ENCODE measurements around the gene NISCH. TPM values are rescaled to one million over a fixed set of nuclear protein-coding genes. Genes with fewer than 3 reads are reported as not detected.

Gene NISCH
- total and polyA plus RNA-seq, 2 donors, result 27.6 to 62.3 TPM

- peaks cover 0 to 4% of the 10 kb centered on the region in 2 donors for H3K4me1 ChIP-seq (ENCODE audit: control insufficient read depth in 2 of 2, insufficient read depth in 2 of 2, low read length in 2 of 2)
- H3K36me3 ChIP-seq (ENCODE audit: control insufficient read depth in 2 of 2, insufficient read depth in 2 of 2, low read length in 1 of 2), result peaks cover 95% of the 10 kb centered on the region in 2 donors
- 99% methylated on average over 16 of the region's 16 CpGs for WGBS
- no peaks in the 10 kb centered on the region for H3K27me3 ChIP-seq (ENCODE audit: control insufficient read depth in 2 of 2, insufficient read depth in 1 of 2, low read length in 1 of 2)
- H3K9me3 ChIP-seq (ENCODE audit: control insufficient read depth in 2 of 2, insufficient read depth in 1 of 2, low read length in 1 of 2), result no peaks in the 10 kb centered on the region
- no peak overlapping the region for H3K4me3 ChIP-seq (ENCODE audit: low read length in 2 of 2)
- no peak for DNase-seq (ENCODE audit: low read depth in 6 of 9, low spot score in 9 of 9)
- no peak overlapping the region for H3K27ac ChIP-seq (ENCODE audit: low read depth in 1 of 2, low read length in 1 of 2)
Measured at GRCh38 chr3:52477076-52477795, 21.8 kb downstream of the NISCH start.

DNA sequence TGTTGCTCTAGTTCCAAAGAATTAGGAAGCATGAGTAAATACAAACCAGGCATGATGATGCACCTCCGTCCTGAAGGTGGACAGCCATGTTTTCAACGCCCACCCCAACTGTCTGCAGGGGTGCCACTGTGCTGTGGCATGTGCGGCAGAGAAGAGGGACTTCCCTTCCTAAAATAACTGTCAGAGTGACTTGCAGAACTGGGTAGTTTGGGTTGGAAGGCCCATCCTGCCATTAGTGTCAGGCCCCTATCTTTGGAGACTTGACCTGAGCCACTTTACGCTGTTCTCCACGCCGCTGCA, 22.3 kb downstream of the NISCH start:
- Histone ChIP-seq H3K4me3 (ENCODE audit: low read length in 2 of 2) (no peak overlapping the region), H3K4me1 (ENCODE audit: control insufficient read depth in 2 of 2, insufficient read depth in 2 of 2, low read length in 2 of 2) (peaks cover 0 to 4% of the 10 kb centered on the region in 2 donors), H3K9me3 (ENCODE audit: control insufficient read depth in 2 of 2, insufficient read depth in 1 of 2, low read length in 1 of 2) (no peaks in the 10 kb centered on the region), H3K27me3 (ENCODE audit: control insufficient read depth in 2 of 2, insufficient read depth in 1 of 2, low read length in 1 of 2) (no peaks in the 10 kb centered on the region), H3K27ac (ENCODE audit: low read depth in 1 of 2, low read length in 1 of 2) (no peak overlapping the region), H3K36me3 (ENCODE audit: control insufficient read depth in 2 of 2, insufficient read depth in 2 of 2, low read length in 1 of 2) (peaks cover 95% of the 10 kb centered on the region in 2 donors)
- WGBS, result 98% methylated on average over 6 of the region's 6 CpGs
- no peak for DNase-seq (ENCODE audit: low read depth in 6 of 9, low spot score in 9 of 9)

DNA sequence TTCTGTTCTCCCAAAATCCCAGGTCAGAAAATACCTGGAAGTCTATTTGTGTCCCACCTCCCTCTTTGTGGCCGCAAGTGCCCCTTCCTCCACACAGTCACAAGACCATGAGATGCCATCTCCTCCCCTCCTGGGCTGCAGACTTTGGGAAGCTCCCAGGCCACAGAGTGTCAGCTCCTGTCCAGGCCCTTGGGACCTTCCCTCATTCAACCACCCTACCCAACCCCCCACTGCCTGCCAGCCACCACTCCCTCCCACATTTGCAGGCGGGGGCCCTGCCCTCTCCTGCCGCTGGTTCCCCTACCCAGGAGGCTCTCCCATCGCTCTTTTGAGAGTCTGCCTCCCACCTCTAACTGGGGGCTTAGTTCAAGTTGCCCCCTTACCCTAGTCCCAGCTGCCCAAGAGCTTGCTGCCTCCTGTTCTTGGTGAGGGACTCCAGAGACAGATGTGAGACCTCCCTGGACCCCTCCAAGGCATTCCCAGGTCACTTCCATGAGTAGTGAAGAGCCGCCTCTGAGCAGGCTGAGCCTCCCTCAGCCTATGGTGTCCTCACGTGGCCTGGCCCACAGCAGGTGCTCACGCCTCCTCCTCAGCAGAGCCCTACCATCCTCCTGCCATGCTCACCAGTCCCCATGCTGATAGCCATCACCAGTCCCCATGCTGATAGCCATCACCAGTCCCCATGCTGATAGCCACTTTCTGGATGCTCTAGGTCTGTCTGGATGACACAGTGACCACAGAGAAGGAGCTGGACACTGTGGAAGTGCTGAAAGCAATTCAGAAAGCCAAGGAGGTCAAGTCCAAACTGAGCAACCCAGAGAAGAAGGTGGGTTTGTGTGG, 23.9 kb downstream of the NISCH start:
- DNase-seq (ENCODE audit: low read depth in 6 of 9, low spot score in 9 of 9), result no peak
- H3K27me3 ChIP-seq (ENCODE audit: control insufficient read depth in 2 of 2, insufficient read depth in 1 of 2, low read length in 1 of 2), result no peaks in the 10 kb centered on the region
- over 99% methylated on average over 7 of the region's 7 CpGs for WGBS
- H3K36me3 ChIP-seq (ENCODE audit: control insufficient read depth in 2 of 2, insufficient read depth in 2 of 2, low read length in 1 of 2), result peaks cover 87 to 91% of the 10 kb centered on the region in 2 donors
- no peak overlapping the region for H3K27ac ChIP-seq (ENCODE audit: low read depth in 1 of 2, low read length in 1 of 2)
- H3K4me1 ChIP-seq (ENCODE audit: control insufficient read depth in 2 of 2, insufficient read depth in 2 of 2, low read length in 2 of 2), result peaks cover 0 to 3% of the 10 kb centered on the region in 2 donors
- no peaks in the 10 kb centered on the region for H3K9me3 ChIP-seq (ENCODE audit: control insufficient read depth in 2 of 2, insufficient read depth in 1 of 2, low read length in 1 of 2)
- H3K4me3 ChIP-seq (ENCODE audit: low read length in 2 of 2), result no peak overlapping the region

GRCh38 chr3:52479877-52480575, 24.6 kb downstream of the NISCH start:
- no peak for DNase-seq (ENCODE audit: low read depth in 6 of 9, low spot score in 9 of 9)
- Histone ChIP-seq H3K4me1 (ENCODE audit: control insufficient read depth in 2 of 2, insufficient read depth in 2 of 2, low read length in 2 of 2) (peaks cover 0 to 3% of the 10 kb centered on the region in 2 donors), H3K27ac (ENCODE audit: low read depth in 1 of 2, low read length in 1 of 2) (no peak overlapping the region), H3K27me3 (ENCODE audit: control insufficient read depth in 2 of 2, insufficient read depth in 1 of 2, low read length in 1 of 2) (no peaks in the 10 kb centered on the region), H3K4me3 (ENCODE audit: low read length in 2 of 2) (no peak overlapping the region), H3K9me3 (ENCODE audit: control insufficient read depth in 2 of 2, insufficient read depth in 1 of 2, low read length in 1 of 2) (no peaks in the 10 kb centered on the region), H3K36me3 (ENCODE audit: control insufficient read depth in 2 of 2, insufficient read depth in 2 of 2, low read length in 1 of 2) (peaks cover 89 to 90% of the 10 kb centered on the region in 2 donors)
- WGBS, result 97% methylated on average over 16 of the region's 16 CpGs

DNA sequence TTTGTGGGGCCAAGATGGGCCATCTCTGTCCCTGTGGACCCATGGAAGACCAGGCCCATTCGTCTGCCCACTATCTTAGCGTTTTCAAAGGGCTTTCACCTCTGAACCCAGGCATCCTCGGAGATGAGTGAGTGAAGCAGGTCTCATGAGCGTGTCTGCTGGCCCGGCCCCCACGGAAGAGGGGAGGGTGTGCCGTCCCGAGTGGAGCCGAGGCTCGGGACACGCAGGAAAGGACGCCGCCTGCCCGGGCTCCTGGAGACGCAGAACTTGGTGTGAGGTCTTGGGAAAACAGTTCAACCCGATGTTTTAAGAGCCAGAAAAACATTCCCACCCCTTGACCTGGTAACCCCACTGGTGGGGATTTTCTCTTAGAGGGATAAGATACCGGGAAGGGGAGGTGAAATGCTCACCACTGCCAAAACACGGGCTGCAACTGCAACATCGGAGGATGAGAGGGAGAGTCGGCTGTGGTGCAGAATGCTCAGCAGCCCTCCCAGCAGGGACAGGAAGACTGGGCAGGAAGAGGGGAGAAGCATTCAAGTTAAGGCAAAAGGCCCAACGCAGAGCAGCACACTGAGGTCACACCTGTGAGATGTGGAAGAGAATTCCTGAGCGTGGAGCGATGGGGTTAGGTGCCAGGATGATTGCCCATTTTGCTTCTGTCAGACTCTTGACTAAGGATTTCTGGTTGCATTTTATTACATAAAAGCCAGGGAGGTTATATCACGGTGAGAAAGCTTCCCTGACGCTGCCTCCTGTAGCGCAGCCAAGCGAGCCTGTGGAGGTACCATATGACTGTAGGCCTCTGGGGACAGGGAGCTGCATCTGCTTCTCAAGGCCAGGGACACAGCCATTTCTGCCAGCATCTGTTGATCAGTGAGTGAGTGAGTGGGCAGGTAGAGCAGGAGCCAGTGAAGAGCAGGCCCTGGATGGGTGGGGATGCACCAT, 25.6 kb downstream of the NISCH start:
- no peak overlapping the region for H3K27ac ChIP-seq (ENCODE audit: low read depth in 1 of 2, low read length in 1 of 2)
- H3K4me3 ChIP-seq (ENCODE audit: low read length in 2 of 2), result no peak overlapping the region
- peaks cover 88 to 90% of the 10 kb centered on the region in 2 donors for H3K36me3 ChIP-seq (ENCODE audit: control insufficient read depth in 2 of 2, insufficient read depth in 2 of 2, low read length in 1 of 2)
- H3K27me3 ChIP-seq (ENCODE audit: control insufficient read depth in 2 of 2, insufficient read depth in 1 of 2, low read length in 1 of 2), result no peaks in the 10 kb centered on the region
- no peak for DNase-seq (ENCODE audit: low read depth in 6 of 9, low spot score in 9 of 9)
- H3K4me1 ChIP-seq (ENCODE audit: control insufficient read depth in 2 of 2, insufficient read depth in 2 of 2, low read length in 2 of 2), result peaks cover 0 to 3% of the 10 kb centered on the region in 2 donors
- no peaks in the 10 kb centered on the region for H3K9me3 ChIP-seq (ENCODE audit: control insufficient read depth in 2 of 2, insufficient read depth in 1 of 2, low read length in 1 of 2)
- WGBS, result 97% methylated on average over 27 of the region's 27 CpGs

DNA sequence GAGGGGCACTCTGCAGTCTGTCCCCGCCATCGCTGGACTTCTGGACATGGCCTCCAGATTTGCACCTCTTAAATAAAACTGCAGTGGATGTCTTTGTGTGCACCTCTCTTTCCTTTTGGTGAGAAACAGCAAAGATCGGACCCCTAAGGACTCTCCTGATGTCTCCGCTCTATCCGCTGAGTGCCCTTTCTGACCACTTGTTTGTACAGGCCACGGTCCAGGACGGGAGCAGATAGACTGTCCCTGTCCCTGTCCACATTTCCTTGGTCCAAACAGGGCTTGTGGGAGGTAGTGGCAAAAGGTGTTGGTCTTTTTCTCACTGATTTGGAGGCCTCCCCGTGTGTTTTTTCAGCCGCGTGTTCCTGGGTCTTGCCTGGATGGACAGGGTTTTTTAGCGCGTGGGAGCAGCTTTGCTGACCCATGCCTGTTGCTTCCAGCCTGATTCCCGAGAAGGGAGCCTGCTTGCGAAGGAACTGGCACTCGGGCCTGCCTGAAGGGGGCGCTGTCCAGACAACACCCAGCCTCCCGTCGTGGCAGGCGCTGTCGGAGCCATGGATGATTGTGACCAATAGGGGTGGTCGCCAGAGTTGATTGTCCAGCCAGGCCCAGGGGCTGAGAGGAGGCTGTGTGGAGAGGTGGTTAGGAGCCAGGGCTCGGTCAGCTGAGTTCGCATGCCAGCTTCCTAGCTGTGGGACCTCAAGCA, 26.6 kb downstream of the NISCH start:
- H3K27ac ChIP-seq (ENCODE audit: low read depth in 1 of 2, low read length in 1 of 2), result no peak overlapping the region
- H3K4me1 ChIP-seq (ENCODE audit: control insufficient read depth in 2 of 2, insufficient read depth in 2 of 2, low read length in 2 of 2), result peaks cover 0 to 3% of the 10 kb centered on the region in 2 donors
- WGBS, result 96% methylated on average over 23 of the region's 23 CpGs

DNA sequence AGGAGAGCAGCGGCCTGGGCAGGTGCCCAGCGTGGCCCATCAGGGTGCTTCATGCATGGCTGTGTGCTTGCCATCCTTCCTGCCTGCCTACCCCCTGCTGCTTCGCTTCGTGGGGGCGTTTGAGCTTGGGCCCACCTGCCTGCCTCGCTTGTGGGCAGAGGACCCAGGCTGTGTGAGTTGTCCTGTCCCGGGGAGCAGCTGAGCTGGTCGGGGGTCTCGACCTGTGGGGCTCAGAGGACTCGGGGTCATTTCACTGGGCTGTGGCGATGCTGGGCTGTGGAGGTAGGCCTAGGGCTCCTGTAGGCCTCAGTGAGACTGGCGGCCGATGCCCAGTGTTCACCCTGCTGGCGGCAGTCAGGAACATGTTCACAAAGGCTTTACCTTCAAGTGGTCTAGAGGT, 27.7 kb downstream of the NISCH start:
- H3K4me3 ChIP-seq (ENCODE audit: low read length in 2 of 2), result no peak overlapping the region
- no peaks in the 10 kb centered on the region for H3K27me3 ChIP-seq (ENCODE audit: control insufficient read depth in 2 of 2, insufficient read depth in 1 of 2, low read length in 1 of 2)
- DNase-seq (ENCODE audit: low read depth in 6 of 9, low spot score in 9 of 9), result no peak
- H3K27ac ChIP-seq (ENCODE audit: low read depth in 1 of 2, low read length in 1 of 2), result no peak overlapping the region
- no peaks in the 10 kb centered on the region for H3K9me3 ChIP-seq (ENCODE audit: control insufficient read depth in 2 of 2, insufficient read depth in 1 of 2, low read length in 1 of 2)
- peaks cover 89 to 91% of the 10 kb centered on the region in 2 donors for H3K36me3 ChIP-seq (ENCODE audit: control insufficient read depth in 2 of 2, insufficient read depth in 2 of 2, low read length in 1 of 2)
- H3K4me1 ChIP-seq (ENCODE audit: control insufficient read depth in 2 of 2, insufficient read depth in 2 of 2, low read length in 2 of 2), result peaks cover 0 to 3% of the 10 kb centered on the region in 2 donors
- 92% methylated on average over 14 of the region's 14 CpGs for WGBS

More for the DNA sequence above, 26.6 kb downstream of the NISCH start:
- Histone ChIP-seq H3K27me3 (ENCODE audit: control insufficient read depth in 2 of 2, insufficient read depth in 1 of 2, low read length in 1 of 2) (no peaks in the 10 kb centered on the region), H3K4me3 (ENCODE audit: low read length in 2 of 2) (no peak overlapping the region), H3K9me3 (ENCODE audit: control insufficient read depth in 2 of 2, insufficient read depth in 1 of 2, low read length in 1 of 2) (no peaks in the 10 kb centered on the region), H3K36me3 (ENCODE audit: control insufficient read depth in 2 of 2, insufficient read depth in 2 of 2, low read length in 1 of 2) (peaks cover 89 to 92% of the 10 kb centered on the region in 2 donors)
- no peak for DNase-seq (ENCODE audit: low read depth in 6 of 9, low spot score in 9 of 9)

Data from thymus (tissue), 11 donors.